Hepatocyte (in vitro differentiated cells): ENCODE results near the gene NUDT5. TPM values are rescaled to one million over a fixed set of nuclear protein-coding genes. Genes with fewer than 3 reads are reported as not detected.

Experiments used
- DNase-seq: peaks from one replicate; pipeline ENCODE4 v3.0.0-alpha.2; 2016; ENCODE audit warnings: low spot score
- H2AFZ ChIP-seq: fragments of 200-600 bp; sonication (generic); 2 replicates; pipeline ENCODE4 v1.6.0; 2016; ENCODE audit warnings: antibody characterized with exemption, mild to moderate bottlenecking
- H3K27ac ChIP-seq: fragments of 200-600 bp; sonication (generic); 2 replicates; pipeline ENCODE4 v1.5.1; 2016; ENCODE audit warnings: mild to moderate bottlenecking
- H3K27me3 ChIP-seq: fragments of 200-600 bp; sonication (generic); 2 replicates; pipeline ENCODE4 v1.6.1; 2016
- H3K36me3 ChIP-seq: fragments of 200-600 bp; sonication (generic); replicated peaks from 2 replicates; pipeline ENCODE4 v1.5.1; 2016; ENCODE audit warnings: low read depth; ENCODE audit not compliant: insufficient read depth
- H3K4me1 ChIP-seq: fragments of 200-600 bp; sonication (generic); 2 replicates; pipeline ENCODE4 v1.5.1; 2016; ENCODE audit warnings: mild to moderate bottlenecking, moderate library complexity; ENCODE audit not compliant: insufficient read depth
- H3K4me2 ChIP-seq: fragments of 200-600 bp; sonication (generic); 2 replicates; pipeline ENCODE4 v1.6.0; 2016
- H3K4me3 ChIP-seq: fragments of 200-600 bp; sonication (generic); 2 replicates; pipeline ENCODE4 v1.5.1; 2016; ENCODE audit warnings: mild to moderate bottlenecking
- H3K79me2 ChIP-seq: fragments of 200-600 bp; sonication (generic); 2 replicates; pipeline ENCODE4 v1.6.0; 2017; ENCODE audit warnings: mild to moderate bottlenecking
- H3K9me2 ChIP-seq: fragments of 200-600 bp; sonication (generic); replicated peaks from 2 replicates; pipeline ENCODE4 v1.6.0; 2017; ENCODE audit warnings: mild to moderate bottlenecking; ENCODE audit not compliant: insufficient read depth
- H3K9me3 ChIP-seq: fragments of 200-600 bp; sonication (generic); 2 replicates; pipeline ENCODE4 v1.5.1; 2016; ENCODE audit warnings: low read depth, mild to moderate bottlenecking
- H4K20me1 ChIP-seq: fragments of 200-600 bp; sonication (generic); 2 replicates; pipeline ENCODE4 v1.6.0; 2016; ENCODE audit warnings: mild to moderate bottlenecking; ENCODE audit not compliant: insufficient read depth, poor library complexity, severe bottlenecking
- EZH2 ChIP-seq: fragments of 200-600 bp; sonication (generic); IDR thresholded peaks from 2 replicates; pipeline ENCODE4 v1.6.1; 2016; ENCODE audit warnings: antibody characterized with exemption, mild to moderate bottlenecking, borderline replicate concordance
- EZH2phosphoT487 ChIP-seq: fragments of 200-600 bp; sonication (generic); IDR thresholded peaks from one replicate; pipeline ENCODE4 v1.6.1; 2018; ENCODE audit warnings: antibody characterized with exemption, mild to moderate bottlenecking, low read depth, moderate library complexity; ENCODE audit not compliant: unreplicated experiment, severe bottlenecking
- WGBS: methylation state at CpG from one replicate; pipeline ENCODE4 v1.1.6; 2016; ENCODE audit warnings: low lambda C conversion rate; ENCODE audit errors: missing lambda C conversion rate; 5-methylcytosine and 5-hydroxymethylcytosine counted together
- polyA plus RNA-seq: library from polyadenylated mRNA; unstranded; fragments of >200 nt; fragmentation: Nextera tagmentation; extraction: Ambion mirVana; gene quantifications from 2 replicates; pipeline ENCODE4 v1.2.1, GENCODE V29; 2016
- total RNA-seq: library from RNA; depleted of rRNA; stranded (reverse); fragments of >200 nt; gene quantifications from 2 replicates; pipeline ENCODE4 v1.2.3, GENCODE V29; 2014
- TF ChIP-seq, protein P1 (sequence below): fragments of 200-600 bp; sonication (generic); IDR thresholded peaks from 2 replicates; pipeline ENCODE4 v1.5.1; 2016; ENCODE audit warnings: antibody characterized with exemption, mild to moderate bottlenecking; ENCODE audit not compliant: poor library complexity

Gene NUDT5
- total and polyA plus RNA-seq, 2 experiments from 2014 or later = 54.0 to 85.1 TPM

DNA sequence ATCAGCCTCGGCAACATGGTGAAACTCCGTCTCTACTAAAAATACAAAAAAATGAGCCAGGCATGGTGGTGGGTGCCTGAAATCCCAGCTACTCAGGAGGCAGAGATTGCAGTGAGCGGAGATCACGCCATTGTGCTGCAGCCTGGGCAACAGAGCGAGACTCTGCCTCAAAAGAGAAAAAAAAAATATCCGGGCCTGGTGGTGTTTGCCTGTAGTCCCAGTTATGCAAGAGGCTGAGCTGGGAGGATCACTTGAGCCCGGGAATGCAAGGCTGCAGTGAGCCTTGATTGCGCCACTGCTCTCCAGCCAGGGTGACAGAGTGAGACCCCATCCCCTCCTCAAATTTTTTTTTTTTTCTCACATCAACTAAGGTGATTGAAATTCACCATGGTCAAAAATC is 43.1 kb upstream of the NUDT5 start:
- no peaks in the 10 kb centered on the region for H4K20me1 ChIP-seq
- no peaks in the 10 kb centered on the region for H3K9me3 ChIP-seq
- no peak overlapping the region for H3K27ac ChIP-seq
- no peak overlapping the region for H2AFZ ChIP-seq
- H3K79me2 ChIP-seq = no peaks in the 10 kb centered on the region
- no peaks in the 10 kb centered on the region for H3K9me2 ChIP-seq
- H3K27me3 ChIP-seq = no peaks in the 10 kb centered on the region
- 93% methylated on average over 8 of the region's 8 CpGs for WGBS
- DNase-seq = no peak
- no peak overlapping the region for H3K4me2 ChIP-seq
- no peaks in the 10 kb centered on the region for H3K36me3 ChIP-seq
- H3K4me3 ChIP-seq = no peak overlapping the region
- peaks cover 5% of the 10 kb centered on the region for H3K4me1 ChIP-seq
- TF ChIP-seq, protein P1, sequence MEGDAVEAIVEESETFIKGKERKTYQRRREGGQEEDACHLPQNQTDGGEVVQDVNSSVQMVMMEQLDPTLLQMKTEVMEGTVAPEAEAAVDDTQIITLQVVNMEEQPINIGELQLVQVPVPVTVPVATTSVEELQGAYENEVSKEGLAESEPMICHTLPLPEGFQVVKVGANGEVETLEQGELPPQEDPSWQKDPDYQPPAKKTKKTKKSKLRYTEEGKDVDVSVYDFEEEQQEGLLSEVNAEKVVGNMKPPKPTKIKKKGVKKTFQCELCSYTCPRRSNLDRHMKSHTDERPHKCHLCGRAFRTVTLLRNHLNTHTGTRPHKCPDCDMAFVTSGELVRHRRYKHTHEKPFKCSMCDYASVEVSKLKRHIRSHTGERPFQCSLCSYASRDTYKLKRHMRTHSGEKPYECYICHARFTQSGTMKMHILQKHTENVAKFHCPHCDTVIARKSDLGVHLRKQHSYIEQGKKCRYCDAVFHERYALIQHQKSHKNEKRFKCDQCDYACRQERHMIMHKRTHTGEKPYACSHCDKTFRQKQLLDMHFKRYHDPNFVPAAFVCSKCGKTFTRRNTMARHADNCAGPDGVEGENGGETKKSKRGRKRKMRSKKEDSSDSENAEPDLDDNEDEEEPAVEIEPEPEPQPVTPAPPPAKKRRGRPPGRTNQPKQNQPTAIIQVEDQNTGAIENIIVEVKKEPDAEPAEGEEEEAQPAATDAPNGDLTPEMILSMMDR = no peak
- no peak for TF ChIP-seq EZH2
- TF ChIP-seq EZH2phosphoT487 = no peak

GRCh38 chr10:12237265-12238220 is 41.9 kb upstream of the NUDT5 start:
- DNase-seq = no peak
- H3K4me3 ChIP-seq = no peak overlapping the region
- H3K9me3 ChIP-seq = no peaks in the 10 kb centered on the region
- H3K36me3 ChIP-seq = no peaks in the 10 kb centered on the region
- H4K20me1 ChIP-seq = no peaks in the 10 kb centered on the region
- no peak overlapping the region for H3K4me2 ChIP-seq
- peaks cover 5% of the 10 kb centered on the region for H3K4me1 ChIP-seq
- no peaks in the 10 kb centered on the region for H3K27me3 ChIP-seq
- TF ChIP-seq EZH2phosphoT487 (no peak), EZH2 (no peak)
- TF ChIP-seq, protein P1 = no peak
- 98% methylated on average over 13 of the region's 13 CpGs for WGBS
- H3K9me2 ChIP-seq = no peaks in the 10 kb centered on the region
- no peak overlapping the region for H2AFZ ChIP-seq
- no peaks in the 10 kb centered on the region for H3K79me2 ChIP-seq
- no peak overlapping the region for H3K27ac ChIP-seq

DNA sequence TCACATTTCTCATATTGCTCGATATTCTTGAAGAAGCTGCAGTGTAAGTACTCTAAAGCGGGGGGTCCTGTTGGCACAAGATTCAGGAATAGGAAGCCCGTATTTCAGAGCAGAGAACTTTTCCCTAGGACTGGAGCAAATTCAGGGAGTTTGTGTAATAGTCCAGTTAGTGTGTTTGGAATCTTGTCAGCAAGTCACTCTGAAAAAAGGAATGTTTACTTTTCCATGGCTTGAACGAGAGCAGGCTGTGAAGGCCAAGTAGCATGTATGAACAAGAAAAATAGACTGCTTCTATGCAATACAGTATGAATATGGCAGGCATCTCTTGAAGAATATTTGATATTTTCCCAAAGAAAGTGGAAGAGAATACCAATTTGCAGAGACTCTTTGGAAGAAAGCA is 40.1 kb upstream of the NUDT5 start:
- H4K20me1 ChIP-seq = no peaks in the 10 kb centered on the region
- H3K9me3 ChIP-seq = no peaks in the 10 kb centered on the region
- DNase-seq = no peak
- no peak overlapping the region for H3K4me3 ChIP-seq
- H3K27me3 ChIP-seq = no peaks in the 10 kb centered on the region
- 80% methylated on average over 4 of the region's 4 CpGs for WGBS
- peaks cover 5% of the 10 kb centered on the region for H3K4me1 ChIP-seq
- H3K27ac ChIP-seq = no peak overlapping the region
- H3K36me3 ChIP-seq = peaks cover under 1% of the 10 kb centered on the region
- H3K9me2 ChIP-seq = no peaks in the 10 kb centered on the region
- TF ChIP-seq EZH2 (no peak), EZH2phosphoT487 (no peak)
- TF ChIP-seq, protein P1 = no peak
- H3K4me2 ChIP-seq = no peak overlapping the region
- H2AFZ ChIP-seq = no peak overlapping the region
- H3K79me2 ChIP-seq = no peaks in the 10 kb centered on the region
